HepG2 (cell line): Measurements from ENCODE around the gene SSU72. TPM values are rescaled to one million over a fixed set of nuclear protein-coding genes. Genes with fewer than 3 reads are reported as not detected.
"Not testable (repeated sequence)": the region's sequence is repeated elsewhere in the genome, so short reads cannot be mapped to it uniquely, and the experiment has no call there.

ENCODE experiments used
- ATAC-seq: fragments of 200-7000 bp; cut with Tn5 transposase; 3 replicates; pipeline ENCODE4 v1.9.1; 2020; ENCODE audit warnings: mild to moderate bottlenecking, moderate library complexity
- BruUV-seq: library from RNA; stranded (reverse); fragments of 400-500 nt; replicated peaks from 2 replicates; lab custom pipeline; 2021; lab: Mats Ljungman, UMichigan
- CTCF ChIA-PET: fragments of 300-600 bp; formaldehyde crosslinking; extraction: SDS; loops from one replicate; lab custom pipeline; 2021; ENCODE audit warnings: low total read pairs, inconsistent platforms, low intra/inter-chr PET ratio; lab: Yijun Ruan, JAX
- POLR2A ChIA-PET: fragments of 350-600 bp; sonication (Branson Sonifier 250); formaldehyde crosslinking; loops from one replicate; lab custom pipeline; 2020; ENCODE audit warnings: antibody characterized with exemption, inconsistent platforms; lab: Yijun Ruan, JAX
- DNase-seq: peaks from one replicate; pipeline ENCODE4 v3.0.0-alpha.2; 2015; ENCODE audit warnings: low spot score
- FAIRE-seq: peaks from 3 replicates; lab custom pipeline; 2011; peaks lifted over from hg19 to GRCh38; lab: Jason Lieb, UNC
- H2AFZ ChIP-seq: one replicate; pipeline ENCODE4 v1.6.1; 2011; ENCODE audit warnings: low read length, inconsistent platforms
- H3K27ac ChIP-seq: fragments of 300-600 bp; 3 replicates; pipeline ENCODE4 v1.8.0; 2011; ENCODE audit warnings: mixed run types, mild to moderate bottlenecking, mixed read lengths, low read length, inconsistent platforms; ENCODE audit not compliant: insufficient read depth; ENCODE audit errors: extremely low read length
- H3K27me3 ChIP-seq, 2 experiments: fragments of 200-600 bp in 1 of 2; 2 replicates in 1 of 2; 3 replicates in 1 of 2; pipeline versions ENCODE4 v1.6.0 to v1.8.0; 2011; ENCODE audit warnings: low read length in 2 of 2, mild to moderate bottlenecking in 2 of 2, moderate library complexity in 2 of 2, inconsistent platforms in 1 of 2; ENCODE audit not compliant: insufficient read depth in 2 of 2, control insufficient read depth in 1 of 2
- H3K36me3 ChIP-seq, 2 experiments: fragments of 200-600 bp in 1 of 2; replicated peaks in 1 of 2; 2 replicates in 1 of 2; 3 replicates in 1 of 2; pipeline versions ENCODE4 v1.5.1 to v1.8.0; 2011; ENCODE audit warnings: low read length in 2 of 2, inconsistent platforms in 1 of 2; ENCODE audit not compliant: insufficient read depth in 2 of 2, control insufficient read depth in 1 of 2
- H3K4me1 ChIP-seq: 2 replicates; pipeline ENCODE4 v1.5.1; 2012; ENCODE audit warnings: low read length, inconsistent platforms; ENCODE audit not compliant: insufficient read depth
- H3K4me2 ChIP-seq: 2 replicates; pipeline ENCODE4 v1.6.0; 2011; ENCODE audit warnings: low read depth, low read length, inconsistent platforms
- H3K4me3 ChIP-seq, 3 experiments: fragments of 200-600 bp in 1 of 3; sonication (generic), shearing (Covaris generic) in 1 of 3; replicated peaks in 1 of 3; 2 replicates each; pipeline ENCODE4 v1.5.1; 2011 to 2016; ENCODE audit warnings: low read length in 3 of 3, inconsistent platforms in 2 of 3, low read depth in 2 of 3, mild to moderate bottlenecking in 2 of 3, control low read depth in 1 of 3, mixed read lengths in 1 of 3; ENCODE audit not compliant: insufficient read depth in 1 of 3
- H3K79me2 ChIP-seq: one replicate; pipeline ENCODE4 v1.6.1; 2011; ENCODE audit warnings: low read length, inconsistent platforms; ENCODE audit not compliant: insufficient read depth
- H3K9ac ChIP-seq: 2 replicates; pipeline ENCODE4 v1.6.0; 2011; ENCODE audit warnings: mild to moderate bottlenecking, low read depth, low read length, inconsistent platforms; ENCODE audit not compliant: insufficient read depth
- H3K9me3 ChIP-seq: 2 replicates; pipeline ENCODE4 v1.5.1; 2012; ENCODE audit warnings: mild to moderate bottlenecking, low read length
- H4K20me1 ChIP-seq: 2 replicates; pipeline ENCODE4 v1.6.0; 2011; ENCODE audit warnings: inconsistent platforms, mild to moderate bottlenecking, low read length, moderate library complexity; ENCODE audit not compliant: insufficient read depth
- AKNA ChIP-seq: sonication (generic); formaldehyde crosslinking; IDR thresholded peaks from 2 replicates; pipeline ENCODE4 v1.4.0; 2020; ENCODE audit warnings: missing genetic modification reagents, borderline replicate concordance
- CBX2 ChIP-seq, 2 experiments: fragments of 200-600 bp in 1 of 2; sonication (generic); formaldehyde crosslinking in 1 of 2; IDR thresholded peaks; 2 replicates each; pipeline versions ENCODE4 v1.7.0 to v1.8.1; 2018 to 2022; ENCODE audit warnings: low read depth in 2 of 2, low read length in 1 of 2, mild to moderate bottlenecking in 1 of 2, missing genetic modification reagents in 1 of 2
- CBX5 ChIP-seq: sonication (generic); formaldehyde crosslinking; IDR thresholded peaks from 2 replicates; pipeline ENCODE4 v1.4.0; 2020; ENCODE audit warnings: missing genetic modification reagents, borderline replicate concordance
- KAT8 ChIP-seq: IDR thresholded peaks from 2 replicates; pipeline ENCODE4 v1.6.1; 2016; ENCODE audit warnings: missing genetic modification reagents, missing compliant biosample characterization
- MEF2D ChIP-seq: sonication (generic); formaldehyde crosslinking; IDR thresholded peaks from 2 replicates; pipeline ENCODE4 v1.5.1; 2020; ENCODE audit warnings: mild to moderate bottlenecking, missing genetic modification reagents
- MEIS2 ChIP-seq: sonication (generic); formaldehyde crosslinking; IDR thresholded peaks from 2 replicates; pipeline ENCODE4 v1.9.0; 2021; ENCODE audit warnings: mild to moderate bottlenecking, missing genetic modification reagents
- PPARG ChIP-seq: conservative IDR thresholded peaks from 2 replicates; pipeline ENCODE4 v1.6.1; 2016; ENCODE audit warnings: missing biosample characterization, missing genetic modification reagents
- SP4 ChIP-seq: sonication (generic); formaldehyde crosslinking; IDR thresholded peaks from 2 replicates; pipeline ENCODE4 v1.8.1; 2023; ENCODE audit warnings: mild to moderate bottlenecking, missing genetic modification reagents
- SRSF1 ChIP-seq: fragments of 200-400 bp; formaldehyde crosslinking; optimal IDR thresholded peaks from 2 replicates; pipeline ENCODE3; 2017; ENCODE audit warnings: mild to moderate bottlenecking, low read depth, low read length, moderate library complexity
- TEAD2 ChIP-seq: sonication (generic); formaldehyde crosslinking; IDR thresholded peaks from 2 replicates; pipeline ENCODE4 v1.9.0; 2021; ENCODE audit warnings: missing genetic modification reagents
- TEAD3 ChIP-seq: optimal IDR thresholded peaks from 2 replicates; pipeline ENCODE3; 2016; ENCODE audit warnings: borderline replicate concordance
- ZNF580 ChIP-seq: IDR thresholded peaks from 2 replicates; pipeline ENCODE4 v1.6.1; 2016; ENCODE audit warnings: low read depth, borderline replicate concordance
- WGBS: methylation state at CpG from one replicate; pipeline ENCODE4 v1.1.6; 2017; ENCODE audit warnings: low lambda C conversion rate; 5-methylcytosine and 5-hydroxymethylcytosine counted together
- in situ Hi-C: cut with HindIII; loops from 2 replicates; pipeline ENCODE4 v1.10.0; 2017; ENCODE audit warnings: low pct_unique_long_range_greater_than_20kb; ENCODE audit not compliant: extremely low pct_ligation_motif_present
- intact Hi-C: fragments of 100-400 bp; cut with micrococcal nuclease; formaldehyde crosslinking; loops from one replicate; pipeline ENCODE4 v1.10.0; 2022; ENCODE audit not compliant: unreplicated experiment
- polyA plus RNA-seq, 8 experiments: library from polyadenylated mRNA; depleted of rRNA in 3 of 8; stranded (reverse) in 7 of 8; unstranded in 1 of 8; fragments of >200 nt; fragmentation: Illumina TruSeq in 4 of 8; extraction: Trizol in 4 of 8; gene quantifications; 2 replicates each; pipeline versions ENCODE4 v1.2.1 to v1.2.3, GENCODE V29; 2011 to 2016; ENCODE audit warnings: low read depth in 4 of 8, missing spikeins in 1 of 8, mixed read lengths in 1 of 8; ENCODE audit not compliant: insufficient read depth in 1 of 8
- total RNA-seq, 5 experiments: library from RNA; depleted of rRNA; stranded (reverse); fragments of >200 nt; fragmentation: Illumina TruSeq; extraction: Trizol; gene quantifications; 2 replicates each; pipeline ENCODE4 v1.2.3, GENCODE V29; 2016; ENCODE audit warnings: low read depth in 1 of 5

SSU72 gene
- total and polyA plus RNA-seq, 2 of the 13 experiments (the other 11 are each of a cell fraction or from before 2014, with no cell fraction given) = 42.8 to 67.1 TPM

GRCh38 chr1:1507305-1507704 is 67.4 kb downstream of the SSU72 start:
- POLR2A ChIA-PET = no interaction called here
- intact Hi-C loops = no loop called here

GRCh38 chr1:1505801-1506200 is 68.9 kb downstream of the SSU72 start:
- H2AFZ ChIP-seq, H3K36me3 ChIP-seq, DNase-seq, H3K79me2 ChIP-seq, H3K9me3 ChIP-seq, H3K27me3 ChIP-seq, CTCF ChIA-PET, intact Hi-C loops, ATAC-seq, FAIRE-seq, H4K20me1 ChIP-seq, H3K27ac ChIP-seq, BruUV-seq, in situ Hi-C loops: not testable (repeated sequence)
- Histone ChIP-seq H3K4me1 (peaks cover 17% of the 10 kb centered on the region), H3K9ac (peak overlapping the region; percentile 54), H3K4me2 (peak overlapping the region; percentile 62), H3K4me3 (peak overlapping the region in 2 of 3 experiments; percentile 19 to 58; a peak in 4 of 6 replicates)
- WGBS = 13% methylated on average over 5 of the region's 5 CpGs
- POLR2A ChIA-PET = interaction anchor here (0.6 to 3.4 kb wide), 12 partner anchors 59 to 106 kb away, joined by 3 to 40 read pairs (median 4); partner anchors contain the start of genes ANKRD65, CCNL2 and MRPL20

More at GRCh38 chr1:1507305-1507704, 67.4 kb downstream of the SSU72 start:
- H3K36me3 ChIP-seq = no peaks in the 10 kb centered on the region
- H3K4me3 ChIP-seq = no peak overlapping the region
- TF ChIP-seq CBX2 (IDR thresholded peaks at IDR 0.05; ENCODE audit: low read depth, low read length) = no peak
- TF ChIP-seq CBX2 (CRISPR knock-in tag; IDR thresholded peaks at IDR 0.05; ENCODE audit: low read depth) = no peak
- TF ChIP-seq TEAD2 (CRISPR knock-in tag) = no peak
- no peak for TF ChIP-seq MEIS2
- no peak for TF ChIP-seq PPARG (CRISPR knock-in tag)
- TF ChIP-seq ZNF580 (CRISPR knock-in tag) = no peak
- no peak for TF ChIP-seq AKNA (CRISPR knock-in tag)
- TF ChIP-seq SP4 (CRISPR knock-in tag) = no peak
- no peak for TF ChIP-seq CBX5
- no peak for TF ChIP-seq MEF2D
- TF ChIP-seq TEAD3 (CRISPR knock-in tag) = no peak
- no peak for TF ChIP-seq KAT8 (CRISPR knock-in tag)
- no peak for TF ChIP-seq SRSF1
- TF ChIP-seq, all 625 proteins: peak for 0
- no peak for DNase-seq
- Histone ChIP-seq H4K20me1 (no peaks in the 10 kb centered on the region), H3K9me3 (no peaks in the 10 kb centered on the region), H3K4me2 (no peak overlapping the region), H3K4me1 (peaks cover 21% of the 10 kb centered on the region), H3K79me2 (peaks cover 3% of the 10 kb centered on the region), H3K27me3 (no peaks in the 10 kb centered on the region), H2AFZ (no peak overlapping the region), H3K27ac (no peak overlapping the region), H3K9ac (no peak overlapping the region)
- BruUV-seq = no TSS peak
- CTCF ChIA-PET = no interaction called here
- in situ Hi-C loops = no loop called here
- 59% methylated on average over 4 of the region's 4 CpGs for WGBS
- FAIRE-seq = no peak
- no peak for ATAC-seq
